HepG2 (cell line): Measurements from ENCODE around the gene OCSTAMP. TPM values are rescaled to one million over a fixed set of nuclear protein-coding genes. Genes with fewer than 3 reads are reported as not detected.
A peak's percentile ranks its signal among the peaks of the same experiment; 100 is the strongest.

Source experiments
- ATAC-seq: fragments of 200-7000 bp; cut with Tn5 transposase; 3 replicates; pipeline ENCODE4 v1.9.1; 2020; ENCODE audit warnings: mild to moderate bottlenecking, moderate library complexity
- BruUV-seq: library from RNA; stranded (reverse); fragments of 400-500 nt; replicated peaks from 2 replicates; lab custom pipeline; 2021; lab: Mats Ljungman, UMichigan
- CTCF ChIA-PET: fragments of 300-600 bp; formaldehyde crosslinking; extraction: SDS; loops from one replicate; lab custom pipeline; 2021; ENCODE audit warnings: low total read pairs, inconsistent platforms, low intra/inter-chr PET ratio; lab: Yijun Ruan, JAX
- POLR2A ChIA-PET: fragments of 350-600 bp; sonication (Branson Sonifier 250); formaldehyde crosslinking; loops from one replicate; lab custom pipeline; 2020; ENCODE audit warnings: antibody characterized with exemption, inconsistent platforms; lab: Yijun Ruan, JAX
- DNase-seq: peaks from one replicate; pipeline ENCODE4 v3.0.0-alpha.2; 2015; ENCODE audit warnings: low spot score
- FAIRE-seq: peaks from 3 replicates; lab custom pipeline; 2011; peaks lifted over from hg19 to GRCh38; lab: Jason Lieb, UNC
- H2AFZ ChIP-seq: one replicate; pipeline ENCODE4 v1.6.1; 2011; ENCODE audit warnings: low read length, inconsistent platforms
- H3K27ac ChIP-seq: fragments of 300-600 bp; 3 replicates; pipeline ENCODE4 v1.8.0; 2011; ENCODE audit warnings: mixed run types, mild to moderate bottlenecking, mixed read lengths, low read length, inconsistent platforms; ENCODE audit not compliant: insufficient read depth; ENCODE audit errors: extremely low read length
- H3K27me3 ChIP-seq, 2 experiments: fragments of 200-600 bp in 1 of 2; 2 replicates in 1 of 2; 3 replicates in 1 of 2; pipeline versions ENCODE4 v1.6.0 to v1.8.0; 2011; ENCODE audit warnings: low read length in 2 of 2, mild to moderate bottlenecking in 2 of 2, moderate library complexity in 2 of 2, inconsistent platforms in 1 of 2; ENCODE audit not compliant: insufficient read depth in 2 of 2, control insufficient read depth in 1 of 2
- H3K36me3 ChIP-seq, 2 experiments: fragments of 200-600 bp in 1 of 2; replicated peaks in 1 of 2; 2 replicates in 1 of 2; 3 replicates in 1 of 2; pipeline versions ENCODE4 v1.5.1 to v1.8.0; 2011; ENCODE audit warnings: low read length in 2 of 2, inconsistent platforms in 1 of 2; ENCODE audit not compliant: insufficient read depth in 2 of 2, control insufficient read depth in 1 of 2
- H3K4me1 ChIP-seq: 2 replicates; pipeline ENCODE4 v1.5.1; 2012; ENCODE audit warnings: low read length, inconsistent platforms; ENCODE audit not compliant: insufficient read depth
- H3K4me2 ChIP-seq: 2 replicates; pipeline ENCODE4 v1.6.0; 2011; ENCODE audit warnings: low read depth, low read length, inconsistent platforms
- H3K4me3 ChIP-seq, 3 experiments: fragments of 200-600 bp in 1 of 3; sonication (generic), shearing (Covaris generic) in 1 of 3; replicated peaks in 1 of 3; 2 replicates each; pipeline ENCODE4 v1.5.1; 2011 to 2016; ENCODE audit warnings: low read length in 3 of 3, inconsistent platforms in 2 of 3, low read depth in 2 of 3, mild to moderate bottlenecking in 2 of 3, control low read depth in 1 of 3, mixed read lengths in 1 of 3; ENCODE audit not compliant: insufficient read depth in 1 of 3
- H3K79me2 ChIP-seq: one replicate; pipeline ENCODE4 v1.6.1; 2011; ENCODE audit warnings: low read length, inconsistent platforms; ENCODE audit not compliant: insufficient read depth
- H3K9ac ChIP-seq: 2 replicates; pipeline ENCODE4 v1.6.0; 2011; ENCODE audit warnings: mild to moderate bottlenecking, low read depth, low read length, inconsistent platforms; ENCODE audit not compliant: insufficient read depth
- H3K9me3 ChIP-seq: 2 replicates; pipeline ENCODE4 v1.5.1; 2012; ENCODE audit warnings: mild to moderate bottlenecking, low read length
- H4K20me1 ChIP-seq: 2 replicates; pipeline ENCODE4 v1.6.0; 2011; ENCODE audit warnings: inconsistent platforms, mild to moderate bottlenecking, low read length, moderate library complexity; ENCODE audit not compliant: insufficient read depth
- ATF3 ChIP-seq: sonication (generic); formaldehyde crosslinking; IDR thresholded peaks from 2 replicates; pipeline ENCODE4 v1.4.0; 2020; ENCODE audit warnings: missing genetic modification reagents
- CREM ChIP-seq, 2 experiments: sonication (generic) in 1 of 2; formaldehyde crosslinking in 1 of 2; IDR thresholded peaks; 2 replicates each; pipeline versions ENCODE4 v1.4.0 to v1.6.1; 2016 to 2020; ENCODE audit warnings: antibody characterized with exemption in 1 of 2, mild to moderate bottlenecking in 1 of 2, missing genetic modification reagents in 1 of 2
- KDM5A ChIP-seq: fragments of 200-600 bp; sonication (generic); IDR thresholded peaks from 2 replicates; pipeline ENCODE4 v1.7.0; 2018; ENCODE audit warnings: antibody characterized with exemption, mild to moderate bottlenecking, low read length, borderline replicate concordance
- PBX2 ChIP-seq: IDR thresholded peaks from 2 replicates; pipeline ENCODE4 v1.6.1; 2016; ENCODE audit warnings: control low read depth
- PPARG ChIP-seq: conservative IDR thresholded peaks from 2 replicates; pipeline ENCODE4 v1.6.1; 2016; ENCODE audit warnings: missing biosample characterization, missing genetic modification reagents
- SMC3 ChIP-seq: IDR thresholded peaks from 2 replicates; pipeline ENCODE4 v1.6.1; 2011; ENCODE audit warnings: low read length, improper control_type of control experiment
- TSC22D2 ChIP-seq: sonication (generic); formaldehyde crosslinking; IDR thresholded peaks from 2 replicates; pipeline ENCODE4 v1.5.1; 2020; ENCODE audit warnings: missing genetic modification reagents, mild to moderate bottlenecking, borderline replicate concordance
- WGBS: methylation state at CpG from one replicate; pipeline ENCODE4 v1.1.6; 2017; ENCODE audit warnings: low lambda C conversion rate; 5-methylcytosine and 5-hydroxymethylcytosine counted together
- in situ Hi-C: cut with HindIII; loops from 2 replicates; pipeline ENCODE4 v1.10.0; 2017; ENCODE audit warnings: low pct_unique_long_range_greater_than_20kb; ENCODE audit not compliant: extremely low pct_ligation_motif_present
- intact Hi-C: fragments of 100-400 bp; cut with micrococcal nuclease; formaldehyde crosslinking; loops from one replicate; pipeline ENCODE4 v1.10.0; 2022; ENCODE audit not compliant: unreplicated experiment
- polyA plus RNA-seq, 8 experiments: library from polyadenylated mRNA; depleted of rRNA in 3 of 8; stranded (reverse) in 7 of 8; unstranded in 1 of 8; fragments of >200 nt; fragmentation: Illumina TruSeq in 4 of 8; extraction: Trizol in 4 of 8; gene quantifications; 2 replicates each; pipeline versions ENCODE4 v1.2.1 to v1.2.3, GENCODE V29; 2011 to 2016; ENCODE audit warnings: low read depth in 4 of 8, missing spikeins in 1 of 8, mixed read lengths in 1 of 8; ENCODE audit not compliant: insufficient read depth in 1 of 8
- total RNA-seq, 5 experiments: library from RNA; depleted of rRNA; stranded (reverse); fragments of >200 nt; fragmentation: Illumina TruSeq; extraction: Trizol; gene quantifications; 2 replicates each; pipeline ENCODE4 v1.2.3, GENCODE V29; 2016; ENCODE audit warnings: low read depth in 1 of 5
- TF ChIP-seq, protein P1 (sequence below), 2 experiments: fragments of 450-650 bp in 1 of 2; sonication (generic) in 1 of 2; formaldehyde crosslinking in 1 of 2; IDR thresholded peaks; 2 replicates each; pipeline versions ENCODE4 v1.6.1 to v1.8.0; 2016 to 2022; ENCODE audit warnings: antibody characterized with exemption in 1 of 2, mild to moderate bottlenecking in 1 of 2, missing genetic modification reagents in 1 of 2

OCSTAMP gene
- total and polyA plus RNA-seq, 2 of the 13 experiments (the other 11 are each of a cell fraction or from before 2014, with no cell fraction given) = not detected

- TF ChIP-seq, protein P1, sequence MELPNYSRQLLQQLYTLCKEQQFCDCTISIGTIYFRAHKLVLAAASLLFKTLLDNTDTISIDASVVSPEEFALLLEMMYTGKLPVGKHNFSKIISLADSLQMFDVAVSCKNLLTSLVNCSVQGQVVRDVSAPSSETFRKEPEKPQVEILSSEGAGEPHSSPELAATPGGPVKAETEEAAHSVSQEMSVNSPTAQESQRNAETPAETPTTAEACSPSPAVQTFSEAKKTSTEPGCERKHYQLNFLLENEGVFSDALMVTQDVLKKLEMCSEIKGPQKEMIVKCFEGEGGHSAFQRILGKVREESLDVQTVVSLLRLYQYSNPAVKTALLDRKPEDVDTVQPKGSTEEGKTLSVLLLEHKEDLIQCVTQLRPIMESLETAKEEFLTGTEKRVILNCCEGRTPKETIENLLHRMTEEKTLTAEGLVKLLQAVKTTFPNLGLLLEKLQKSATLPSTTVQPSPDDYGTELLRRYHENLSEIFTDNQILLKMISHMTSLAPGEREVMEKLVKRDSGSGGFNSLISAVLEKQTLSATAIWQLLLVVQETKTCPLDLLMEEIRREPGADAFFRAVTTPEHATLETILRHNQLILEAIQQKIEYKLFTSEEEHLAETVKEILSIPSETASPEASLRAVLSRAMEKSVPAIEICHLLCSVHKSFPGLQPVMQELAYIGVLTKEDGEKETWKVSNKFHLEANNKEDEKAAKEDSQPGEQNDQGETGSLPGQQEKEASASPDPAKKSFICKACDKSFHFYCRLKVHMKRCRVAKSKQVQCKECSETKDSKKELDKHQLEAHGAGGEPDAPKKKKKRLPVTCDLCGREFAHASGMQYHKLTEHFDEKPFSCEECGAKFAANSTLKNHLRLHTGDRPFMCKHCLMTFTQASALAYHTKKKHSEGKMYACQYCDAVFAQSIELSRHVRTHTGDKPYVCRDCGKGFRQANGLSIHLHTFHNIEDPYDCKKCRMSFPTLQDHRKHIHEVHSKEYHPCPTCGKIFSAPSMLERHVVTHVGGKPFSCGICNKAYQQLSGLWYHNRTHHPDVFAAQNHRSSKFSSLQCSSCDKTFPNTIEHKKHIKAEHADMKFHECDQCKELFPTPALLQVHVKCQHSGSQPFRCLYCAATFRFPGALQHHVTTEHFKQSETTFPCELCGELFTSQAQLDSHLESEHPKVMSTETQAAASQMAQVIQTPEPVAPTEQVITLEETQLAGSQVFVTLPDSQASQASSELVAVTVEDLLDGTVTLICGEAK (IDR thresholded peaks at IDR 0.05) = peak; percentile 42; the same call in 1 of the 2 replicates
- TF ChIP-seq, protein P1 (CRISPR knock-in tag; IDR thresholded peaks at IDR 0.05) = peak; percentile 94
- TF ChIP-seq SMC3 = no peak
Measured at GRCh38 chr20:46586724-46587123, 36.3 kb upstream of the OCSTAMP start (continued).

DNA sequence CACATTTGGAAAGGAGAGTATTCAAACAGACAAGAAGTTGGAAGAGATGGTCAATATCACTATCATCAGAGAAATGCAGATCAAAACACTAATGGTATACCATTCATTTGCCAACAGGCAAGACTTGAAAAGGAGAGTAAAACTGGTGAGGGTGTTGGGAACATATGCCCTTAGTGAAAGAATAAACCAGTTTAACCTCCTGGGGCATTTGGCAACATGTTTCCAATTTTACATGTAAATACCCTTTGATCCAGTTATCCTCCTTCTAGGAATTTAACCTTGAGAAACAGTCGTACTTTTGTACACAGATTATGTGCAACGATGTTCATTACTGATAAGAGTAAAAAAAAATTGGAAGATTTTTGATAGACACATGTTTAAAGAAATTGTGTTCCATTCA is 34.1 kb upstream of the OCSTAMP start:
- Histone ChIP-seq H3K9ac (no peak overlapping the region), H3K27me3 (no peaks in the 10 kb centered on the region), H3K9me3 (no peaks in the 10 kb centered on the region), H3K4me1 (peaks cover 34% of the 10 kb centered on the region), H4K20me1 (no peaks in the 10 kb centered on the region), H3K27ac (peak overlapping the region; percentile 13), H3K4me3 (no peak overlapping the region), H2AFZ (no peak overlapping the region), H3K79me2 (no peaks in the 10 kb centered on the region), H3K4me2 (no peak overlapping the region), H3K36me3 (peaks cover 26 to 39% of the 10 kb centered on the region in 2 experiments)
- CTCF ChIA-PET = no interaction called here
- intact Hi-C loops = loop anchor here (2.0 kb wide), 1 partner anchor 22 kb away; no protein-coding TSS in a partner anchor
- in situ Hi-C loops = no loop called here
- DNase-seq (peak; percentile 83), ATAC-seq (peak; percentile 33; the same call in 1 of the 3 replicates), FAIRE-seq (peak; percentile 76)
- POLR2A ChIA-PET = interaction anchor here (1.0 kb wide), 1 partner anchor 16 kb away, joined by 4 read pairs; no protein-coding TSS in a partner anchor
- no TSS peak for BruUV-seq
- WGBS = 2% methylated on average over 2 of the region's 2 CpGs
- TF ChIP-seq TSC22D2 (CRISPR knock-in tag) = no peak
- TF ChIP-seq CREM (IDR thresholded peaks at IDR 0.05) = peak; percentile 78; the same call in 1 of the 2 replicates
- TF ChIP-seq CREM (CRISPR knock-in tag; IDR thresholded peaks at IDR 0.05) = no peak
- TF ChIP-seq PBX2 (CRISPR knock-in tag) = no peak
- peak; percentile 97 for TF ChIP-seq PPARG (CRISPR knock-in tag)
- no peak for TF ChIP-seq KDM5A
- no peak for TF ChIP-seq ATF3
